Fibroblast of lung (primary cell): ENCODE measurements around the gene SRPK1. TPM values are rescaled to one million over a fixed set of nuclear protein-coding genes. Genes with fewer than 3 reads are reported as not detected.

Source experiments
- DNase-seq, 2 donors: peaks; one replicate each; pipeline versions ENCODE4 v3.0.0 to v3.0.0-alpha.2; 2010; ENCODE audit warnings: low read depth in 2 of 2
- H2AFZ ChIP-seq: 2 replicates; pipeline ENCODE4 v1.5.1; 2012; ENCODE audit warnings: low read length, control low read depth, inconsistent platforms
- H3K27ac ChIP-seq: 2 replicates; pipeline ENCODE4 v1.5.1; 2011; ENCODE audit warnings: low read length, control low read depth; ENCODE audit not compliant: insufficient read depth
- H3K27me3 ChIP-seq: 2 replicates; pipeline ENCODE4 v1.5.1; 2011; ENCODE audit warnings: mild to moderate bottlenecking, low read length; ENCODE audit not compliant: control insufficient read depth, insufficient read depth
- H3K36me3 ChIP-seq: 2 replicates; pipeline ENCODE4 v1.5.1; 2011; ENCODE audit warnings: low read length; ENCODE audit not compliant: control insufficient read depth, insufficient read depth
- H3K4me1 ChIP-seq: 2 replicates; pipeline ENCODE4 v1.5.1; 2011; ENCODE audit warnings: low read length; ENCODE audit not compliant: control insufficient read depth, insufficient read depth; ENCODE audit errors: extremely low read depth
- H3K4me2 ChIP-seq: 2 replicates; pipeline ENCODE4 v1.5.1; 2011; ENCODE audit warnings: low read length, control low read depth; ENCODE audit not compliant: insufficient read depth; ENCODE audit errors: extremely low read depth
- H3K4me3 ChIP-seq, 4 experiments: fragments of 200-600 bp in 1 of 4; sonication (generic) in 1 of 4; replicated peaks in 1 of 4; 2 replicates each; pipeline ENCODE4 v1.5.1; 2011 to 2016; ENCODE audit warnings: low read length in 4 of 4, low read depth in 3 of 4, mild to moderate bottlenecking in 3 of 4, control low read depth in 2 of 4, inconsistent platforms in 1 of 4, mixed read lengths in 1 of 4; ENCODE audit not compliant: insufficient read depth in 1 of 4; ENCODE audit errors: control extremely low read depth in 1 of 4
- H3K79me2 ChIP-seq: 2 replicates; pipeline ENCODE4 v1.5.1; 2012; ENCODE audit warnings: mild to moderate bottlenecking, low read length, inconsistent platforms; ENCODE audit not compliant: control insufficient read depth, insufficient read depth
- H3K9ac ChIP-seq: 2 replicates; pipeline ENCODE4 v1.5.1; 2011; ENCODE audit warnings: mild to moderate bottlenecking, low read length, control low read depth; ENCODE audit not compliant: insufficient read depth
- H3K9me3 ChIP-seq: 2 replicates; pipeline ENCODE4 v1.5.1; 2012; ENCODE audit warnings: low read depth, low read length; ENCODE audit not compliant: control insufficient read depth, insufficient read depth
- H4K20me1 ChIP-seq: 2 replicates; pipeline ENCODE4 v1.5.1; 2011; ENCODE audit warnings: low read length; ENCODE audit not compliant: control insufficient read depth, insufficient read depth; ENCODE audit errors: extremely low read depth
- CTCF ChIP-seq, 2 donors: IDR thresholded peaks in 1 of 2; conservative IDR thresholded peaks in 1 of 2; 1 replicate in 1 of 2; 2 replicates in 1 of 2; pipeline ENCODE4 v1.5.1; 2011 to 2012; ENCODE audit warnings: low read length in 2 of 2, control low read depth in 1 of 2, inconsistent platforms in 1 of 2, low read depth in 1 of 2, mild to moderate bottlenecking in 1 of 2
- EZH2 ChIP-seq: IDR thresholded peaks from 2 replicates; pipeline ENCODE4 v1.5.1; 2012; ENCODE audit warnings: low read length, control low read depth, mild to moderate bottlenecking; ENCODE audit errors: missing control alignments
- polyA plus RNA-seq, 2 donors: library from polyadenylated mRNA; depleted of rRNA in 1 of 2; stranded (reverse) in 1 of 2; unstranded in 1 of 2; fragments of >200 nt; gene quantifications; 2 replicates each; pipeline ENCODE4 v1.2.1, GENCODE V29; 2011 to 2012; ENCODE audit warnings: missing spikeins in 1 of 2
- total RNA-seq: library from RNA; depleted of rRNA; stranded (reverse); fragments of >200 nt; gene quantifications from 2 replicates; pipeline ENCODE4 v1.2.1, GENCODE V29; 2014

Gene SRPK1
- total and polyA plus RNA-seq, 2 donors (not counting 1 experiment from before 2014, with no cell fraction given): 22.2 to 44.8 TPM

- H3K27me3 ChIP-seq: peaks cover 16% of the 10 kb centered on the region
- no peak overlapping the region for H3K9ac ChIP-seq
- H2AFZ ChIP-seq: no peak overlapping the region
- H3K4me3 ChIP-seq: no peak overlapping the region
- TF ChIP-seq EZH2 (no peak), CTCF (conservative IDR thresholded peaks at IDR 0.05 in 1 of 2, IDR thresholded peaks at IDR 0.05 in 1 of 2; ENCODE audit: low read depth in 1 of 2, low read length in 2 of 2) (no peak)
- H3K79me2 ChIP-seq: no peaks in the 10 kb centered on the region
- no peak for DNase-seq
- H3K27ac ChIP-seq: no peak overlapping the region
- H3K9me3 ChIP-seq: no peaks in the 10 kb centered on the region
- no peak overlapping the region for H3K4me2 ChIP-seq
- no peaks in the 10 kb centered on the region for H3K36me3 ChIP-seq
- H4K20me1 ChIP-seq: no peaks in the 10 kb centered on the region
- no peaks in the 10 kb centered on the region for H3K4me1 ChIP-seq
Measured at GRCh38 chr6:35786810-35787209, 134.1 kb downstream of the SRPK1 start.

GRCh38 chr6:35786272-35786671 is 134.6 kb downstream of the SRPK1 start:
- no peak for DNase-seq
- no peak overlapping the region for H3K4me3 ChIP-seq
- H3K4me2 ChIP-seq: no peak overlapping the region
- H2AFZ ChIP-seq: no peak overlapping the region
- H3K9me3 ChIP-seq: no peaks in the 10 kb centered on the region
- no peak for TF ChIP-seq CTCF (conservative IDR thresholded peaks at IDR 0.05 in 1 of 2, IDR thresholded peaks at IDR 0.05 in 1 of 2; ENCODE audit: low read depth in 1 of 2, low read length in 2 of 2)
- TF ChIP-seq EZH2: no peak
- H3K27me3 ChIP-seq: peaks cover 16% of the 10 kb centered on the region
- no peaks in the 10 kb centered on the region for H3K36me3 ChIP-seq
- no peak overlapping the region for H3K9ac ChIP-seq
- no peak overlapping the region for H3K27ac ChIP-seq
- H4K20me1 ChIP-seq: no peaks in the 10 kb centered on the region
- no peaks in the 10 kb centered on the region for H3K4me1 ChIP-seq
- no peaks in the 10 kb centered on the region for H3K79me2 ChIP-seq

- Histone ChIP-seq H3K9me3 (no peaks in the 10 kb centered on the region), H2AFZ (no peak overlapping the region), H3K4me1 (no peaks in the 10 kb centered on the region), H3K9ac (no peak overlapping the region), H3K4me2 (no peak overlapping the region), H4K20me1 (no peaks in the 10 kb centered on the region), H3K36me3 (no peaks in the 10 kb centered on the region), H3K4me3 (no peak overlapping the region), H3K27me3 (peaks cover 16% of the 10 kb centered on the region), H3K27ac (no peak overlapping the region), H3K79me2 (no peaks in the 10 kb centered on the region)
- DNase-seq: no peak
- TF ChIP-seq CTCF (conservative IDR thresholded peaks at IDR 0.05 in 1 of 2, IDR thresholded peaks at IDR 0.05 in 1 of 2; ENCODE audit: low read depth in 1 of 2, low read length in 2 of 2) (no peak), EZH2 (no peak)
Measured at GRCh38 chr6:35784200-35784599, 136.7 kb downstream of the SRPK1 start.

Other genes with a start within 250 kb of the SRPK1 start
- gene FKBP5, start 232.2 kb downstream of the SRPK1 start, total RNA-seq: 13.4 and 16.3 TPM in 2 replicates
- 10.9 and 13.1 TPM in 2 replicates for gene FKBP5, start 232.2 kb downstream of the SRPK1 start, polyA plus RNA-seq
- 0.50 and 1.0 TPM in 2 replicates for gene ARMC12, start 184.1 kb downstream of the SRPK1 start, total RNA-seq
- 0.17 and 0.18 TPM in 2 replicates for gene ARMC12, start 184.1 kb downstream of the SRPK1 start, polyA plus RNA-seq
- gene CLPSL2, start 144.5 kb downstream of the SRPK1 start, total RNA-seq: not detected in 2 replicates
- gene CLPSL2, start 144.5 kb downstream of the SRPK1 start, polyA plus RNA-seq: not detected in 2 replicates
- gene CLPSL1, start 140.1 kb downstream of the SRPK1 start, total RNA-seq: not detected in 2 replicates
- not detected in 2 replicates for gene CLPSL1, start 140.1 kb downstream of the SRPK1 start, polyA plus RNA-seq
- gene CLPS, start 123.8 kb downstream of the SRPK1 start, total RNA-seq: not detected in 2 replicates
- not detected in 2 replicates for gene CLPS, start 123.8 kb downstream of the SRPK1 start, polyA plus RNA-seq
- not detected in 2 replicates for gene LHFPL5, start 115.7 kb downstream of the SRPK1 start, total RNA-seq
- gene LHFPL5, start 115.7 kb downstream of the SRPK1 start, polyA plus RNA-seq: not detected in 2 replicates
- not detected in 2 replicates for gene SLC26A8, start 103.5 kb upstream of the SRPK1 start, total RNA-seq
- 0.02 TPM in 1 of 2 replicates, not detected in the other for gene SLC26A8, start 103.5 kb upstream of the SRPK1 start, polyA plus RNA-seq
- gene MAPK14, start 106.7 kb upstream of the SRPK1 start, total RNA-seq: 44.4 and 57.8 TPM in 2 replicates
- 39.7 and 55.9 TPM in 2 replicates for gene MAPK14, start 106.7 kb upstream of the SRPK1 start, polyA plus RNA-seq
- gene MAPK13, start 209.4 kb upstream of the SRPK1 start, total RNA-seq: 5.4 and 7.6 TPM in 2 replicates
- gene MAPK13, start 209.4 kb upstream of the SRPK1 start, polyA plus RNA-seq: 3.0 and 6.8 TPM in 2 replicates